COLO829 (cell line): ENCODE data around the gene RER1.

Source experiments
- DNase-seq: peaks from one replicate; pipeline ENCODE4 v3.0.0; 2012; ENCODE audit warnings: low spot score

The RER1 gene

GRCh38 chr1:2446861-2447260, 55.2 kb downstream of the RER1 start:
- no peak for DNase-seq

GRCh38 chr1:2447276-2448097, 55.8 kb downstream of the RER1 start:
- no peak for DNase-seq

GRCh38 chr1:2448098-2448445, 56.4 kb downstream of the RER1 start:
- no peak for DNase-seq

- DNase-seq, result no peak
Observed at GRCh38 chr1:2449636-2450454, 58.2 kb downstream of the RER1 start.

GRCh38 chr1:2451741-2452140, 60.1 kb downstream of the RER1 start:
- no peak for DNase-seq

GRCh38 chr1:2452201-2452931, 60.7 kb downstream of the RER1 start:
- DNase-seq, result no peak

GRCh38 chr1:2452932-2453315, 61.3 kb downstream of the RER1 start:
- no peak for DNase-seq

- DNase-seq, result no peak
Observed at GRCh38 chr1:2454227-2454626, 62.6 kb downstream of the RER1 start.
